Fibroblast of skin of right quadriceps (primary cell): ENCODE results near the gene CDC14B.
"Not testable (repeated sequence)": the region's sequence is repeated elsewhere in the genome, so short reads cannot be mapped to it uniquely, and the experiment has no call there.

Source experiments
- DNase-seq: peaks from one replicate; pipeline ENCODE4 v3.0.0-alpha.2; 2013

CDC14B gene

GRCh38 chr9:96524764-96525163, 94.9 kb downstream of the CDC14B start:
- DNase-seq, result no peak

- DNase-seq, result peak; percentile 19
Observed at GRCh38 chr9:96524045-96524444, 95.6 kb downstream of the CDC14B start.

- peak; percentile 4 for DNase-seq
Observed at GRCh38 chr9:96523374-96523773, 96.3 kb downstream of the CDC14B start.

- no peak for DNase-seq
Observed at GRCh38 chr9:96522366-96522765, 97.3 kb downstream of the CDC14B start.

GRCh38 chr9:96519787-96520186, 99.9 kb downstream of the CDC14B start:
- no peak for DNase-seq

GRCh38 chr9:96519095-96519494, 100.5 kb downstream of the CDC14B start:
- no peak for DNase-seq

- DNase-seq, result no peak
Observed at GRCh38 chr9:96515621-96516470, 103.8 kb downstream of the CDC14B start.

- no peak for DNase-seq
Observed at GRCh38 chr9:96514800-96515158, 104.9 kb downstream of the CDC14B start.

GRCh38 chr9:96514108-96514799, 105.4 kb downstream of the CDC14B start:
- peak; percentile 80 for DNase-seq

GRCh38 chr9:96513622-96514021, 106.0 kb downstream of the CDC14B start:
- no peak for DNase-seq

GRCh38 chr9:96512240-96512639, 107.4 kb downstream of the CDC14B start:
- DNase-seq, result no peak

GRCh38 chr9:96510258-96510657, 109.4 kb downstream of the CDC14B start:
- no peak for DNase-seq

GRCh38 chr9:96509848-96510247, 109.8 kb downstream of the CDC14B start:
- DNase-seq, result no peak

- DNase-seq, result no peak
Observed at GRCh38 chr9:96509026-96509425, 110.6 kb downstream of the CDC14B start.

- no peak for DNase-seq
Observed at GRCh38 chr9:96508227-96508940, 111.3 kb downstream of the CDC14B start.

GRCh38 chr9:96505316-96505991, 114.2 kb downstream of the CDC14B start:
- DNase-seq, result no peak

- no peak for DNase-seq
Observed at GRCh38 chr9:96503918-96504317, 115.7 kb downstream of the CDC14B start.

GRCh38 chr9:96503374-96503748, 116.3 kb downstream of the CDC14B start:
- DNase-seq, result not testable (repeated sequence)

- no peak for DNase-seq
Observed at GRCh38 chr9:96502539-96503373, 116.9 kb downstream of the CDC14B start.

- no peak for DNase-seq
Observed at GRCh38 chr9:96501633-96502538, 117.8 kb downstream of the CDC14B start.
